ENCODE measurements around the gene TMEM221. TPM values are rescaled to one million over a fixed set of nuclear protein-coding genes. Genes with fewer than 3 reads are reported as not detected.

Gene TMEM221
- total RNA-seq, 1 experiment from 2014 or later, result 3.4 TPM

DNA sequence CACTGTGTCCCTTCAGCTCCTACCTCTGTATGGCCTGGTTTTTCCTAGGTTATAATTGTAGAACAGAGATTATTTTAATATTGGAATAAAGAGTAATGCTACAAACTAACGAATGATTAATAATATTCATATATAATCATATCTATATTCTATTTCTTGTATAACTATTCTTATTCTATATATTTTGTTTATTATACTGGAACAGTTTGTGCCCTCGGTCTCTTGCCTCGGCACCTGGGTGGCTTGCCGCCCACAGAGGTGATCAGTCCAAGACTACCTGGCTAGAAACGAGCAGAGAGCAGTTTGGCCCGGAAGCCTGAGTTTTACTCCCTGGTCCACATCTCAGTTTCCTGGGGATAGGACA, 18.0 kb upstream of the TMEM221 start:
- H3K4me3 ChIP-seq (replicated peaks in 1 of 2; ENCODE audit: low read depth in 1 of 2, low read length in 2 of 2), result no peak overlapping the region
- ATAC-seq (no peak), DNase-seq (ENCODE audit: low read depth, low spot score) (no peak)
- H2AFZ ChIP-seq (ENCODE audit: low read depth, low read length, poor library complexity, severe bottlenecking), result no peak overlapping the region
- no peak overlapping the region for H3K27ac ChIP-seq (ENCODE audit: low read depth, low read length)
- no TSS peak for BruUV-seq (replicated peaks)
- ChIA-PET CTCF (interaction anchor here (0.6 to 2.7 kb wide), 10 partner anchors 24 to 1912 kb away, joined by 3 to 16 read pairs (median 4); partner anchors contain the start of genes CCDC194 and MVB12A), RAD21 (ENCODE audit: low non-redundant PET in 1 of 2, low total read pairs in 2 of 2, uncharacterized antibody in 2 of 2, unreplicated experiment in 2 of 2) (interaction anchor here (0.6 to 0.7 kb wide), 2 partner anchors 14 to 25 kb away, joined by 3 to 4 read pairs; no protein-coding TSS in a partner anchor), POLR2A (interaction anchor here (0.6 kb wide), 1 partner anchor 138 kb away, joined by 3 read pairs; no protein-coding TSS in a partner anchor)
- TF ChIP-seq EZH2phosphoT487 (IDR thresholded peaks at IDR 0.05; ENCODE audit: borderline replicate concordance) (no peak), POLR2A (IDR thresholded peaks at IDR 0.05; ENCODE audit: borderline replicate concordance, extremely low read depth, insufficient read depth, insufficient read length) (no peak), RAD21 (IDR thresholded peaks at IDR 0.05; ENCODE audit: low read depth) (no peak), TCF7L2 (IDR thresholded peaks at IDR 0.05; ENCODE audit: borderline replicate concordance, extremely low read depth, insufficient read depth, insufficient read length) (no peak), SIN3A (IDR thresholded peaks at IDR 0.05; ENCODE audit: low read depth) (no peak), CEBPB (IDR thresholded peaks at IDR 0.05; ENCODE audit: low read depth) (no peak), YY1 (IDR thresholded peaks at IDR 0.05; ENCODE audit: extremely low read depth, insufficient replicate concordance, low read depth, low read length) (no peak), SP1 (IDR thresholded peaks at IDR 0.05; ENCODE audit: low read depth) (no peak), EGR1 (IDR thresholded peaks at IDR 0.05; ENCODE audit: low read depth) (no peak), JUND (IDR thresholded peaks at IDR 0.05) (no peak), ZNF274 (IDR thresholded peaks at IDR 0.05; ENCODE audit: low read depth, low read length) (no peak), SRF (IDR thresholded peaks at IDR 0.05; ENCODE audit: low read depth) (no peak)
- TF ChIP-seq, protein P1, sequence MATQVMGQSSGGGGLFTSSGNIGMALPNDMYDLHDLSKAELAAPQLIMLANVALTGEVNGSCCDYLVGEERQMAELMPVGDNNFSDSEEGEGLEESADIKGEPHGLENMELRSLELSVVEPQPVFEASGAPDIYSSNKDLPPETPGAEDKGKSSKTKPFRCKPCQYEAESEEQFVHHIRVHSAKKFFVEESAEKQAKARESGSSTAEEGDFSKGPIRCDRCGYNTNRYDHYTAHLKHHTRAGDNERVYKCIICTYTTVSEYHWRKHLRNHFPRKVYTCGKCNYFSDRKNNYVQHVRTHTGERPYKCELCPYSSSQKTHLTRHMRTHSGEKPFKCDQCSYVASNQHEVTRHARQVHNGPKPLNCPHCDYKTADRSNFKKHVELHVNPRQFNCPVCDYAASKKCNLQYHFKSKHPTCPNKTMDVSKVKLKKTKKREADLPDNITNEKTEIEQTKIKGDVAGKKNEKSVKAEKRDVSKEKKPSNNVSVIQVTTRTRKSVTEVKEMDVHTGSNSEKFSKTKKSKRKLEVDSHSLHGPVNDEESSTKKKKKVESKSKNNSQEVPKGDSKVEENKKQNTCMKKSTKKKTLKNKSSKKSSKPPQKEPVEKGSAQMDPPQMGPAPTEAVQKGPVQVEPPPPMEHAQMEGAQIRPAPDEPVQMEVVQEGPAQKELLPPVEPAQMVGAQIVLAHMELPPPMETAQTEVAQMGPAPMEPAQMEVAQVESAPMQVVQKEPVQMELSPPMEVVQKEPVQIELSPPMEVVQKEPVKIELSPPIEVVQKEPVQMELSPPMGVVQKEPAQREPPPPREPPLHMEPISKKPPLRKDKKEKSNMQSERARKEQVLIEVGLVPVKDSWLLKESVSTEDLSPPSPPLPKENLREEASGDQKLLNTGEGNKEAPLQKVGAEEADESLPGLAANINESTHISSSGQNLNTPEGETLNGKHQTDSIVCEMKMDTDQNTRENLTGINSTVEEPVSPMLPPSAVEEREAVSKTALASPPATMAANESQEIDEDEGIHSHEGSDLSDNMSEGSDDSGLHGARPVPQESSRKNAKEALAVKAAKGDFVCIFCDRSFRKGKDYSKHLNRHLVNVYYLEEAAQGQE (IDR thresholded peaks at IDR 0.05; ENCODE audit: low read depth), result no peak
- TF ChIP-seq, protein P2, sequence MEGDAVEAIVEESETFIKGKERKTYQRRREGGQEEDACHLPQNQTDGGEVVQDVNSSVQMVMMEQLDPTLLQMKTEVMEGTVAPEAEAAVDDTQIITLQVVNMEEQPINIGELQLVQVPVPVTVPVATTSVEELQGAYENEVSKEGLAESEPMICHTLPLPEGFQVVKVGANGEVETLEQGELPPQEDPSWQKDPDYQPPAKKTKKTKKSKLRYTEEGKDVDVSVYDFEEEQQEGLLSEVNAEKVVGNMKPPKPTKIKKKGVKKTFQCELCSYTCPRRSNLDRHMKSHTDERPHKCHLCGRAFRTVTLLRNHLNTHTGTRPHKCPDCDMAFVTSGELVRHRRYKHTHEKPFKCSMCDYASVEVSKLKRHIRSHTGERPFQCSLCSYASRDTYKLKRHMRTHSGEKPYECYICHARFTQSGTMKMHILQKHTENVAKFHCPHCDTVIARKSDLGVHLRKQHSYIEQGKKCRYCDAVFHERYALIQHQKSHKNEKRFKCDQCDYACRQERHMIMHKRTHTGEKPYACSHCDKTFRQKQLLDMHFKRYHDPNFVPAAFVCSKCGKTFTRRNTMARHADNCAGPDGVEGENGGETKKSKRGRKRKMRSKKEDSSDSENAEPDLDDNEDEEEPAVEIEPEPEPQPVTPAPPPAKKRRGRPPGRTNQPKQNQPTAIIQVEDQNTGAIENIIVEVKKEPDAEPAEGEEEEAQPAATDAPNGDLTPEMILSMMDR (IDR thresholded peaks at IDR 0.05 in 2 of 3, conservative IDR thresholded peaks at IDR 0.05 in 1 of 3; ENCODE audit: borderline replicate concordance in 1 of 3, insufficient read depth in 1 of 3, low read depth in 2 of 3, low read length in 2 of 3), result no peak
- TF ChIP-seq, protein P3, sequence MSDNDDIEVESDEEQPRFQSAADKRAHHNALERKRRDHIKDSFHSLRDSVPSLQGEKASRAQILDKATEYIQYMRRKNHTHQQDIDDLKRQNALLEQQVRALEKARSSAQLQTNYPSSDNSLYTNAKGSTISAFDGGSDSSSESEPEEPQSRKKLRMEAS (IDR thresholded peaks at IDR 0.05), result no peak
- TF ChIP-seq, protein P4, sequence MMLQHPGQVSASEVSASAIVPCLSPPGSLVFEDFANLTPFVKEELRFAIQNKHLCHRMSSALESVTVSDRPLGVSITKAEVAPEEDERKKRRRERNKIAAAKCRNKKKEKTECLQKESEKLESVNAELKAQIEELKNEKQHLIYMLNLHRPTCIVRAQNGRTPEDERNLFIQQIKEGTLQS (IDR thresholded peaks at IDR 0.05), result no peak
- intact Hi-C loops (cut with micrococcal nuclease), result loop anchor here (1.0 to 2.0 kb wide), 3 partner anchors 71 to 120 kb away; no protein-coding TSS in a partner anchor
- no peak overlapping the region for H3K9ac ChIP-seq (ENCODE audit: low read length)
- no peaks in the 10 kb centered on the region for H4K20me1 ChIP-seq (ENCODE audit: insufficient read depth)
- H3K9me3 ChIP-seq (ENCODE audit: control insufficient read depth in 1 of 2, insufficient read depth in 1 of 2, low read depth in 1 of 2, low read length in 2 of 2), result no peaks in the 10 kb centered on the region
- no peaks in the 10 kb centered on the region for H3K9me2 ChIP-seq (ENCODE audit: insufficient read depth)
- H3K79me2 ChIP-seq (ENCODE audit: insufficient read depth, low read length), result no peaks in the 10 kb centered on the region; the same call in 1 of the 2 replicates
- H3K27me3 ChIP-seq (ENCODE audit: insufficient read depth, low read length), result no peaks in the 10 kb centered on the region
- H3K4me2 ChIP-seq (ENCODE audit: low read length), result no peak overlapping the region
- H3K4me1 ChIP-seq (ENCODE audit: control insufficient read depth in 1 of 2, insufficient read depth in 2 of 2, low read length in 2 of 2), result peaks cover 18 to 39% of the 10 kb centered on the region in 2 experiments
- no peaks in the 10 kb centered on the region for H3K36me3 ChIP-seq (ENCODE audit: control insufficient read depth in 1 of 2, insufficient read depth in 2 of 2, low read length in 2 of 2)
